NCI-H524 (cell line): ENCODE data around the gene MROH2B.

ENCODE experiments used
- DNase-seq, 2 experiments: peaks; one replicate each; lab custom pipeline; 2025; lab: John Stamatoyannopoulos, UW

Gene MROH2B

DNA sequence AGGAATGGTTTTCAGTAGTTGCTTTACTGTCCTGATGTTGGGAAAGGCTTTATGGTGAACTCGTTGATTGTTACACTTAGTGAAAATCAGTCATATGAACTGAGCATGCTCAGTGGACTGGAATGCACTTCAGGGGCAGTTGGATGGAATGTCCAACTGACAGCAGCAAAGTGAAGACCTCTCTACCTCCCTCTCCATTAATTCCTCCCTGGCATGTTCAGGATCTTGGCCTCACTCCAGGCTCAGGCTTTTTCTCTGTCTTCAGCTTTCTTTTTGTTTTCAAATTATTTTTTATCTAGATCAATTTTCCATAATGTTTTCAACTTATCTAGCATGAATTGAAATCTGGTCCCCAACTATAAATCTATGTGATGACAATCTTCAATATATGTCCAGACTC is at the start of gene MROH2B:
Gene MROH2B, minus strand, starts transcription at position 101 of the 400 bp plus-strand sequence. CDS start 490 bp downstream, outside the sequence.
- no peak for DNase-seq

DNA sequence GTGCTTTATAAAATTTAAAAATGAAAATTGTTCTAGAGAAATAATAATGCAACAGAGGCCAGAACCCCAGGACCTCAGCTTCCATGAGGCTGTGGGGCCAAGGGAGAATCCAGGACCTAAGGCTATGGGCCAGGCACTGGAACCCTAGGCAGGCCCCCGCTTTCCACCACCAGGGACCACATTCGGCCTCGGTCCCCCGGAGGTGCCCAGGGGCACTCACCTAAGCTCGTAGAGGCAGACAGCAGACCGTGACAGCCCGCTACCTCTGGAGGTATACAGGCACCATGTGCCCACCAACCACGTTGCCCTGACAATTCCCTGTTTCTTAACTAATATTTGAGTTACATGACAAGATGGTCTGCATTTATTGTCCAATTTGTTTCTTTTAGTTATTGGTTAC is 49.5 kb upstream of the MROH2B start:
- DNase-seq, result no peak

DNA sequence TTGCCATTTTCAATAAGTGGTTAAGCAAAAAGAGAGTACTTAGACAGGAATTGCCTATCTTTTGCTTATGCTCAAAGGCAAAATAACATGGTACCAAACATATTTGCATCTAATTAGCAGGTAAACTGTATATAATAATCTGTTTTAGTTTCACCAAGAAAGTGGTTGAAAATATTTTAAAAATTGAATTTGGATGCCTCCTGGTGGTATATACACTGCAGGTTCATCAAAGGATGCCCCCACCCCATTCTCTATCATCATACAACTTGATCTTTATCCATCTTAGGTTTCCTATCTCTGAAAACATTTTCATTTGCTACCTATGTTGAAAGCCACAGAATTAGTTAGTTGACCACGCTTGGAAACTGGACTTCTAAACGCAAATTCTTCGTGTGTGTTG is 47.0 kb upstream of the MROH2B start:
- no peak for DNase-seq

DNA sequence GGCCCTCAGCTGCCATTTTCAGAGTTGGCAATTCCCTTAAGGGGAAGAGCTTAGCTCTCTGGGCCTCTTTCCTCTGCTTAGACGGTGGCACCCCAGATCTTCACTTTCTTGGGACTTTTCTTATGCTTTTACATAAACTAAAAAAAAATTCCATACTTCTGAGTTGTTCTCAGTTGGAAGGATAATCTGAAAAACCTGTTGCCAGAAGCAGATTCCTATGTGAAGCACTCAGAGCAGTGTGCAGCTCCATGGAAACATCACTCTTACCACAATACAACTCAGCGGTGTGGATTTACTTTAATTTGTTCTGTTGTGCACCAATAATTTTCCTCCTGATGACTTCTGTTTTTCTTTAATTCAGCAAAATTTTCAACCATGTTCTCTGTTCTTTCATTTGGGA is 44.1 kb upstream of the MROH2B start:
- no peak for DNase-seq

DNA sequence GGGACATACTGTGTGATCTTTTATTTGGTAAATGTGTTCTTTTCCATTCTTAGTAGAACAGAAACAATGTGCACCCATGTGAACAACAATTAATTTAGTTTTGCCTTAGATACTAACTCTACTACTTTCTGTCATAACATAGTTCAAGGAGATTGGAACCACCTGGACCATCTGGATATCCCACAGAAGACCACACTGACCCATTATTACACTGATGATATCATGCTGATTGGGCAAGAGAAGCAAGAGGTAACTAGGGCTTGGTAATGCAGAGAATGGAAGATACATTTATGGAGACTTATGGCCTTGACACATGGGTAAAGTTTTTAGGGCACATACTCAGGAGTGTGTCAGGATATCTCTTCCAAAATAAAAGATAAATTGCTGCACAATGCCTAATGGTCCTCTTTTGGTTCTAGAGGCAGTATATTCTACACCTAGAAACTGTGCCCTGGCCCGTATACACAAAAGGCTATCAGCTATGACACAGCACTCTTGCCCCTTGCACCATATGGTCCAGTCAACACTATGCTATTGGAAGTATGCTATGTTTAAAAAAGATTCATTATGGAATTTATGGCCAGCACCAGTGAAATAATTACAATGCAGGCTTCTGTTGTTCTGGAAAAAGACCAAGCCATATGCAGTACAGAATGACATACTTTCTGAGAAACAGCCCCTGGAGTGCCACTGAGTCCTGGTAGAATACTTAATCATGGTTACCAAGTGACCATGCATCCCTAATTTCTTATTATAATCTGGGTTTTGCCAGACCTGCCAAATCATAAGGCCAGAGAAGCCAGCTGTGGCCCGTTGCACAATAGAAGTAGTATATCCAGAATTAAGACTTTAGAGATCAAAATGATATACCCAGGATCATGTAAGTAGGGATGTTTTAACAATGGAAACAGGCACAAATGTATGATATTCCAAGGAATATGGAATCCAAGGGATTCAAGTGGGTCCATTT is 41.6 kb upstream of the MROH2B start:
- DNase-seq, result no peak

DNA sequence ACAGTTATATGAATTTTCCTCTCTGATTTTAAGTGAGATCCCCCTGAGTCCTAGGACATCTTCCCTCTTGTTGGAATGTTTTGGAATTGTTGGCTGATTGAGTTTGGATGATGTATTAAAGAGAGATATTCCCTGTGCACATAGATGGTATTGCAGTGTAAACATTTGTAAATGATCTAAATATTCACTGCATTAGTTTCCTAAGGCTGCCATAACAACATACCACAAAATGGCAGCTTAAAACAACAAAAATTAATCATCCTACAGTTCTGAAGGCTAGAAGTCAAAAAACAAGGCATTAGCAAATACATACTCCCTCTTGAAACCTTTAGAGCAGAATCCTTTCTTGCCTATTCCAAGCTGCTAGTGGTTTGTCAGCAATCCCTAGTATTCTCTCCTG is 38.0 kb upstream of the MROH2B start:
- DNase-seq, result no peak

DNA sequence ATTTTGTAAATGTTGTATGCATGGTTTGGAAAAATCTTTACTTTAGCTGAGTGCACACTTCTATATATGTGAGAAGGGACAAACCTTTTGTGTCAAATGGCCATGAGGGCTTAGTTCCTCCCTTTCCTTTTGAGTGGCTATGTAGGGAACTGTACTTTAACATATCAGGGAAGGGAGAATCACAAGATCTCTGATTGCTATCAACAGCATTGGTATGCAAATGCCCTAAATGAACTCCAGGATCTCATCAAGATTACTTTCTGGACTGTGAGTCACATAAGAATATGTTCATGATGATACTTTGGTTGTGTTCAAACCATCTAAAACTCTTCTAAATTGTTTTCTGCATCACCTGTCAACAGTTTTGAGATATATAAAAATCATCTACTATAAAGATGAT is 31.2 kb upstream of the MROH2B start:
- DNase-seq, result no peak

DNA sequence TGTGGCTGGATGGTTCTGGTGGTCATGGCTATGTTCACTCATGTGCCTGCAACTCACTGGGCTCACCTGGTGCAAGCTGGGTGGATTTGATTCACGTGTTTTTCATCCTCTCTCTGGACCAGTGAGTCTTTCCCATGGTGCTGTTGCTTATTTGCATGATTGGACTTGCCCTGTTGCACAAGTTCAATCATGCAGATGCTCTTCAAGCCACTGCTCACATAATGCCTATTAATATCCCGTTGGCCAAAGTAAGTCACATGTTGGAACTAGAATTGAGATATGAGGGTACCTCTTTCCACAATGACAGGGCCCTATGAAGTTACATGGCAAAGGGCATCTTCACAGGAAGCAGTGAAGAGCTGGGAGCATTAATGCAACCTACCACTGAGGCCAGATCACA is 26.5 kb upstream of the MROH2B start:
- no peak for DNase-seq

DNA sequence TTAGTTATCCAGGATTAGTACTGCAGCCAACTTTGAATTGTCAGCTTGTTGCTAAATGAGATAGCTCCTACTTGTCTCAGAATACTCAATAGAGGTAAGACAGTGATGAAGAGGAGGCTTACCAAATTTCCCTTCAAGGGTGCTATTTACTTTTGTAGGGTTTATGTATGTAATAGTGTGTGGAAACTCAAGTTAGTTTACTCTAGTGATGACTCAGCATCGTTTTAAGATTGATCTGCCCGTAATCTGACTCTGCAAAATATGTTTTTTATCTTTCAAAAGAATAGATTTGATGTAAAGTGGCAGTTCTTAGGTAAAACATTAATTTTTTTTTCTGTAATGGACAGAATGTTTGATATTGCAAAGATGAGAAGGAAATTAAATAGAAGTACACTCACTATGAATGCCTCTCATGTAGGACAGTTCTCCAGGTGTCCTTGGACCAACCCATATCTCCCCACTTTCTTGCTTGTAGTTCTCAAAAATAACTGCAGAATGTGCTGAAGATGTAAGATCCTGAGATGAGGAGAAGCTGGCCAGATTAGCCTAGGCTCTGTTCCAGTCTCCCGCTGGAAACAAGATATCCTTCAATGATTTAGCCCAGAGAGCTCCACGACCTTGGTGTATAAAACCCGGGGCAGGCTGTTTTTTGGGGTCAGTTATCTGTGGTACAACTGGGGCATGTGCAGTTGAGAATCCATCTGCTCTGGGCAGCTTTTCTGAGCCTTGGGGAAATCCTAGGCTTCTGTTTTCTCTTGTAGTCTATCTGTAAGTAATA is 24.4 kb upstream of the MROH2B start:
- DNase-seq, result no peak

DNA sequence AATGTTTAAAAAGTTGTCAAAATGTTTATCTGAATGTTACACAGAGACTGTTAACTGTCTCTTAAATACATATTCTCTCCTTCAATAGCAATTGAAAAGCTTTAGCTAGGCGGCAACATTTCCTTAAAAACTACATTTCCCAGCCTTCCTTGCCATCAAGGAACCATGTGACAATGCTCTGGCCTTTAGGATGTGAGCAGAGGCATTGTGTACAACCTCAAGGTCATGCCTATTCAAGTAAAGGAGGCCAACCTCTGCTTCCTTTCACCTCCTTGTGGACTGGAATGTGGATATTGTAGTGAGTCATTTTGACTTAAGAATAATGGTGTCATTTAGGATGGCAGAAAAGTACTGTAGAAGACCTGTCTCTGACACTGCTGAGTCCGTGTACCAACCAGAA is 23.7 kb upstream of the MROH2B start:
- DNase-seq, result no peak

DNA sequence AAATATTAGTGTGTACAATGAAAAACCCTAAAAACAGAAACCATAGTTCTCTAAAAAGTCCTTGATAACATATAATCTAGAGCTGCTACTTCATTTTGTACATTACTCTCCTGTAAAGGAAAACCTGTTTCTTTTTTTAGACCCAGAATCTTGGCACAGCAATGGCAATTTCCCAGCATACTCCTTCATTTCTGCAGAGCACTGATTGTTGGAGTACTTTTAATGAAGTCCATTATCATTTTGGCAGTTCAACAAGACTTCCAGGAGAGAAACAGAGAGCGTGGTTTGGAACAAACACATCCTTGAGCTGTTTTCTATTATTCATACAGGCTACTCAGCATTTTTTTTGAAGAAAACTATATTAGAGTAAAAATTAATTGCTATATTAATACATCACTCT is 22.7 kb upstream of the MROH2B start:
- no peak for DNase-seq

DNA sequence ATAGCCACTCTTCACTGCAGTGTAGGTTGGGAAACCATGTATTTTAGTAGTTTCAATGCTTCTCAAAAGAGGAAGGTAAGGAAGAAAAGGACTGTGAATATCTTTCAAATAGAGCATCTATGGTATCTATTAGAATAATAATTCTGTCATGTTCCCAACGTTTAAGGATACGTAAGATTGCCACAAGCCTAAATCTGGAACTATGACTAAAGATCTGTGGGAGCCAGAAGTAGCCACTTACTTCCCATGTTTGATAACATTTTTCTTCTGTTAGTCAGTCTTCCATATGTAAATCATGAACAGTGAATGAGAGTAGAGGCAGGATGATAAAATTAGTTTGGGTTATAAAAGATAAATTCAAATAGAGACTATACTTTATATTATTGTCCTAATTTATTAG is 16.3 kb upstream of the MROH2B start:
- no peak for DNase-seq

DNA sequence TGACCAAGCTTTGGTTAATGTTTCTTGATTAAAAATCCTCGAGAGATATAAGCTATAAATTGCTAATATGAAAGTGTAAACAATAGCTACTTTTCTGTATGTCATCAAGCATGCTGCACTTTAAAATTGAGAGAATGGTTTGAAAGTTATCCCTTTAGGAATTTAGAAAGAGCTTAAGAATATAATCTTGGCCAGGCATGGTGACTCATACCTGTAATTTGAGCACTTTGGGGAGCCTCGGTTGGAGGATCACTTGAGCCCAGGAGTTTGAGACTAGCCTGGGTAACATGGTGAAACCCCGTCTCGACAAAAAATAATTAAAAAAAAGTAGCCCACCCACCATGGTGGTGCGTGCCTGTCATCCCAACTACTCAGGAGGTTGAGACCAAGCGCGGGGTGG is 12.2 kb upstream of the MROH2B start:
- DNase-seq, result no peak

DNA sequence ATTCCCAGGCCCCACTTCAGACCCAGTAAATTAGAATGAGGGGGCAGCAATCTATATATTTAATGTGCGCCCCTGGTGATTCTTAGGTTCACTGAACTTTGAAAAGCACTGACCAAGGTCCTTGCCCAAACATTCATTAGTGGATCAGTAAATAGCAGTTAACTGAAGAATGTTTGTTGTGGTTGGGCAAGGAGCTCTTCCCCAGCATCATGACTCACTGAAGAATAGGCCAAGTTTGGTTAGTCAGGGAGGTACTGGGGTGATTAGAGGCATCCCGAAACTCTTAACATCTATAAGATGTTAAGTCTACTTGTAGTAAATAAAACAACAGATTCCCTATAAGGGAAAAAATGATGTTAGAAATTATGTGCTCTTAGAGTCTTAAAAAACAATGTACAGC is 833 bp upstream of the MROH2B start:
- DNase-seq, result no peak

DNA sequence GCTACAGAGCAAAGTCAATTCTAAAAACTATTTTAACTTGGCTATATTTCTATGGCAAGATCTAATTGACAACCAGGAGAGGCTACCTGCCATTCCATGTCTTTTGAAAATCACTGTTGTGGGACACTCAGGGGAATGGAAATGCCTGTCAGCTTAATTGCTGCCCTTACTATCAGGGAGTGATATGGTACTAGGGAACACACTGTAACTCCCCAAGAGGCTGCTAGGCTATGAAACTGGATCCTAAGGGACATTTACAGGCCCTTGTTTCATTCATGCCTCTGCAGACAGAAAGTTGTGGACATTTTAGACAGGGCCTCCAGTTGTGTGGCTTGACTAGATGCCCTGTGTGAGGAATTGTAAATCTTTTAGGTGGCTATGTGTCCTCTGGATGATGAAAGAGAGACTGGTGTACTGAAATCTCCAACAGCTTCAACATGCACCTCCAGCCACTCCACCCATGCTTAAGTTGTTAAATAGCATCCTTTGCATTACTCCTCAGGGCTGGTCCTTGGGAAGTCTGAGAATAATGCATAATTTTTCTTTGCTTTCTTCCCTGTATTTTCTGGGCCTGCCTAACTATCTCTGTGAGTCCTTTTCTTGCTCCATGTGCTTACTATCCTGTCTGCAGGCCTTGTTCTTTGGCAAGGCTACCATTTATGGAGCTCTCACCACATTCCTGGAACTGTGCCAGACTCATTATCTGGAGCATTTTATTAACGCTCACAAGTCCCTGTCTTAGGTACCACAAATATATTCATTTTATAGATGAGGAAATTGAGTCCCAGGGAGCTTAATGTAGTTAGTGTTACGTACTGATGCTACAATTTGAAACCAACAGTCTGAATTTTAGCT is 3.2 kb downstream of the MROH2B start:
- no peak for DNase-seq

DNA sequence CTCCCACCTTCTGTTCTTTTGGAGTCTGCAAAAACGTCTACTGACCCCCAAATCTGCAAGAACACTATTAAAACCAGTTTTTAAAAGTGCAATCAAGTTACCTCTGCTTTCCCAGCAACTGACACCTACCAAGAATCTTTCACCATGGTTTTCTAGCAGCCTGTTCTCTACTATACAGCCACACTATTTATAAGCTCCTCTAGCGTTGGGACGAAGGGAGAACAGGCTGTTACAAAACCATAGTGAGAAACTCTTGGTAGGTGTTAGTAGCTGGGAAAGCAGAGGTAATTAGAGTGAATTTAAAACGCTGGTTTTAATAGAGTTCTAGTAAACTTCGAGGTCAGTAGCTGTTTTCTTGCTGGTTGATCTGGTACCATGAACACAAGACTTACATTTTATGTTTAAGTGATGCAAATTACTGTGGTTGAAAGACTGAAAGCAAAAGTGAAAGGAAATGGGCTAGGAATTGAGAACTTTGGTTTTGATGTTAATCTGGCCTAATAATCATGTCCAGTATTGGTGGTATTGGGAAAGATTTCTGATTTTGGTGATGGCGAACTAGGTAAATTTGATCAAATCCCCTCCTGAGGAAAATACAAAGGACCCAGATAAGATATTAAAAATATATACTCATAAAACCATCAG is 5.3 kb downstream of the MROH2B start:
- DNase-seq, result no peak

DNA sequence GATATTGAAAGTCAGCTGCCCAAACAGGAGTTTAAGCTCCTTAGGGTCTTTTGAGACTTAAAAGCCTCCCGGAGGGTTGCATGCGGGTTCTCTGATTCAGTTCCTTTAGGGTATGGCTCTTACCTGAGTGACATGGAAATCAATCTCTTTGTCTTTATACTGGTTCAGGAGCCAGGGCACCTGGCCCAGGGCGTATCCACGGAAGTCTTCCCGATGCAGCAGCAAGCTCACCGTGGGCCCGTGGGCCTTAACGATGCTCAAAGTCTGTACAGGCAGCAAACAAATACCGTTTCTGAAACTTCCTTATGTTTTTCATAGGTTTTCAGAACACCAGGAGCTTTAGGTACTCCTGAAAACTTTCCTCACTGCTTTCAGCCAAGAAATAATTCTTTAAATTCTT is 13.2 kb downstream of the MROH2B start:
- no peak for DNase-seq

DNA sequence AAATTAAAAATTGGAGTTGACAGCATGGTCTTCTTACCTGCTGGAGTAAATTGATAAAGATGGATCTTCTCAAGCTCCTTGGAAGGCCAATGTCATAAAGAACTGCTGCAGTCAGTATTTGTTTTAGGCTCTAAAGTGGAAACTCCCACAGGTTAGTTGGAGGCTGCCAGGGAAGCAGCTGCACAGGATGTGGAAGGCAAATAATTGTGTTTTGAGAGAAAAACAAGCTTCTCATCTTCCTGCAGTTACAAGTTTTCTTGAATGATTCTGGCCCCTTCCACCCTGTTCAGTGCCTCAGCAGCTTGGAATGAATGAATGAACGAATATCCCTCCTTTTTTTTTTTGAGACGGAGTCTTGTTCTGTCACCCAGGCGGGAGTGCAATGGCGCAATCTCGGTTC is 13.9 kb downstream of the MROH2B start:
- no peak for DNase-seq

DNA sequence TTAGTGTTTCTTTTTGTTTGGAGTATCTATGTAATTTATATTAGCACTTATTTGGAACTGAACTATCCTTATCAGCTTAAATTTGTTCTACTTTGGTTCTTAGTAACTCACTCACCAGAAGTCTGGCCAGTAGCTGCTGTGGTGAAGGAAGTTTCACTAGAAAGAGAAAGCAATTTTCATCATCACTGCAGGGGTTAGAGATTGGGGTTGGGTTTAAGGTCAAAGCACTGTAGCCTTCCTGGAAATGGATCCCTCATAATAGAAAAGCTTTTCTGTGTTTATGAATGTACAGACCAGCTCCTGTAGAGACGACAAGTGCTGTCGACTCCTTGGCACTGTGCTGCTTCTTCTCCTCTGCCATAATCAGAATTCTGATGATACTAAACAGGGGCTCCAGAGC is 22.2 kb downstream of the MROH2B start:
- DNase-seq, result no peak

DNA sequence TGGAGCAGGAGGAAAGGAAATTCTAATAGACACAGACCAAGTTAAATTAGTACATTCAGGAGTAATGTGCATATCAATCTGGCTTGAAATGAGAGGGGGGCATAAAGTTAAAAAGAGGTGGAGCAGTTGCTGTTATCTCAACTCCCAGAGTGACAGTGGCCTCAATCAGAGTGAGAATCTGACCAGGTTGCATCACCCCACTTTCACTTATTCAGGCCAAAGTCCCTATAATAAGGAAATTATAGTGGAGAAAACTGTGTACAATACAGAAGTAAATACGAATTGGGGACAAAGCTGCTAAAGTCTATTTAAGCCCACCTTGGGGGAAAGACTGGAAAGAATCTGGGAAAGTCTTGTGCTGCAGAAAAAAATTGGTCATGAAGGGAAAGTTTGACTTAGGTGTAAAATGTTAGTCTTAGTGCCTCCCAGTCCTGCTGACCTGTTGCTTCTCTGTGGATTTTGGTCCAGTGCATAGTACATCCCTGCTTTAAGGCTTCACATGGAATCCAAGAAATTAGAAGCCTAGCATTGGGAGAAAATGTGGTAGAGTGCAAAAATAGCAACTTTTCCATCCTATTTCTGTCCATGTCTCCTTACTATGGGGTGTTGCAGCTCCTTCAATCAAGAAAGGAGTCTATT is 27.9 kb downstream of the MROH2B start:
- DNase-seq, result no peak

DNA sequence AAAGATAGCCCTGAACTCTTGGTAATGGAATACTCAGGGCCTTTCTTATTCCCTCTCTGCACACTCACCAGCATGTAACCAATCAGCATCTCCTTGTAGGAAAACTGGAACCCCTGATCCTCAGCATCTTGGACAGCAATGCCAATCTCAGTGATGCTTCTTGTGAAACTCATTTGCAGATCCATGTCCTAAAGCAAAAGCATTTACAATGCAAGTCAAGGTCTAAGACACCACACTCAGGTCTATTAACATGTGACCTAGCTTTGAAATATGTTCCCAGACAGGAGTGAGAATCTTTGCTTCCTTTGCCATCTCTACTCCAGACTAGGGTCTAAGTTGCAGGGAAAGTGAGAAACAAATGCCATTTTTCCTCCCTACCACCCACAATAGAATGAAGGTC is 38.2 kb downstream of the MROH2B start:
- DNase-seq, result no peak
